ENCODE results near the gene DHH. TPM values are rescaled to one million over a fixed set of nuclear protein-coding genes. Genes with fewer than 3 reads are reported as not detected.
"Not testable (repeated sequence)": the region's sequence is repeated elsewhere in the genome, so short reads cannot be mapped to it uniquely, and the experiment has no call there.

DHH gene
- total RNA-seq = 1 to 10 TPM in 1 of 4 donors, under 1 TPM in 1, not detected in 2; 0.19 to 2.5 TPM

DNA sequence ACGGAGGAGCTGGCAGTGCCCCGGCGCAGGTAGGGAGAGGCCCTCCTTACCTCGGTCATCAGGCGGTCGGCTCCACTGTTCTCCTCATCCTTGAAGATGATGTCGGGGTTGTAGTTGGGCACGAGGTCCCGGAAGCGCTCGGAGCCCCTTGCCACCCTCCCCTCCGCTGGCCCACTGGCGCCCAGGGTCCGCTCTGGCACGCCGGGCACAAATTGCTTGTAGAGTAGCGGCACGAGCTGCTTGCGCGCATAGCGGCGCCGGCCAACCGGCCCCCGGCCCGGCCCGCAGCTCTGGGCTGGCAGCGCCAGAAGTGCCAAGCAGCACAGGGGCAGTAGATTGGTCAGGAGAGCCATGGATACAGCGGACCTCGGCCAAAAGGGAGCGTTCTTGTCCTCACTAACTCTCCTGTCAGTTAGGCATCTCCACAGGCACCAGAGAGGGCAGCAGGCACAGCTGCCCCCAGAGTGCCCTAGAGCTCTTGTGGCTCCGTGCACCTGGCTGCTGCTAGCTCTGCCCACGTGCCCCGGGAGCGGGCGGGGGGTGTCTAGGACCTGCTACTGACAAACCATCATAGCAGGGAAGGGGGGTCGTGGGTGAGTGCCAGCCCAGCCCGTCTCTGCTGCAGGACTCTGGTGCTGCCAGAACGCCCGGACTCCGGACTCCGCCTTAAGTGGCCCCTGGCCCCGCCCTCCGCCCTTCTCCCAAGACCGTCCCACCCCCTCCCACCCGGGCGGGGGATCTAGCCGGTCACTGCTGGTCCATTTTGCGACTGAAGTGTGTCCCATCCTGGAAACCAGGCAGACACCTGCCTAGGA lies at the start of gene DHH:
DHH (minus strand) TSS at position 642 of the 815 bp plus-strand sequence; CDS start at position 353, 289 bp downstream.
- Histone ChIP-seq H3K4me1 (peaks cover 0 to 41% (median 19%) of the 10 kb centered on the region in 4 donors), H3K36me3 (peaks cover 0 to 24% (median 0%) of the 10 kb centered on the region in 3 donors)
- no peak for TF ChIP-seq CTCF (IDR thresholded peaks at IDR 0.05)
- no peak for TF ChIP-seq POLR2A (IDR thresholded peaks at IDR 0.05)

DNA sequence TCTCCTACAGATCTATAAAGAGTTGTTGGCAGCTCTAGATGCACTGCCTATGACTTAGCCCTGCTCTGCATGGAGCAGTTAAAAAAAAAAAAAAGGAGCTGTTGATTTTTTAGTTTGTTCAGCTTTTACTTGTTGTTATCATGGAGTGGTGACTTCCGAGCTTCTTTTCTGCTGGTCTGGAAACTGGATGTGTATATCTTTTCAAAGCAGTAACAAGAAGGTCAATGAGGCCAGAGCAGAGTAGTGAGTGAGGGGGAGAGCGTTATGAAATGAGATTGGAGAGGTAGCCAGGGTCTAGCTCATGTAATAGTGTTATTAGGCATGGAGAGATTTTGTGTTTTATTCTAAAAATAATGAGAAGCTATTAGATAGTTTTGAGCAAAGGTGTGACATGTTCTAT lies 49.8 kb upstream of the DHH start:
- no peak for DNase-seq
- no peak overlapping the region for H3K4me3 ChIP-seq
- no peaks in the 10 kb centered on the region for H3K27me3 ChIP-seq
- H3K36me3 ChIP-seq = no peaks in the 10 kb centered on the region
- no peaks in the 10 kb centered on the region for H3K9me3 ChIP-seq
- no peaks in the 10 kb centered on the region for H3K4me1 ChIP-seq
- no peak overlapping the region for H3K27ac ChIP-seq
- TF ChIP-seq POLR2A (IDR thresholded peaks at IDR 0.05) = no peak
- no peak for TF ChIP-seq CTCF (IDR thresholded peaks at IDR 0.05)

More for the DNA sequence above, at the start of gene DHH:
- Histone ChIP-seq H3K27ac (peak within 1 kb of the TSS in 1 of 4 donors; percentile 17), H3K27me3 (peaks cover 0 to 47% of the 10 kb centered on the region in 2 donors), H3K9me3 (no peaks in the 10 kb centered on the region), H3K4me3 (peak within 1 kb of the TSS in 2 of 4 donors; percentile 22 to 23)
- DNase-seq = peak; percentile 24 to 59 (median 55)

DNA sequence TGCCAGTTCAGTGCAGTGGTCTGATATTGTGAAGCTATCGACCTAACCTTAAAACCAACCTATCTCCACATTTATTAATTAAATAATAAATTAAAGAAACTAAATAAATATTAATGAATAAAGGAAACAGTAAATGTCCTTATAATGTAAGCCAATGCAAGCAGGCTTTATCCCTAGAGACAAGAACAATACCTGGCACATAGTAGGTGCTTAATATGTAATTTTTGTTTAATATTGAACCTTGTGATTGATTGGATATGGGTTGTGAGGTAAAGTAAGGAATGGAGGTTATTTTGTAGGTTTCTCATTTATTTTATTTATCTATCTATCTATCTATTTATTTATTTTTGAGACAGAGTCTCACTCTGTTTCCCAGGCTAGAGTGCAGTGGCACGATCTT lies 44.4 kb upstream of the DHH start:
- no peaks in the 10 kb centered on the region for H3K27me3 ChIP-seq
- no peak overlapping the region for H3K27ac ChIP-seq
- no peak overlapping the region for H3K4me3 ChIP-seq
- DNase-seq = no peak
- no peaks in the 10 kb centered on the region for H3K36me3 ChIP-seq
- no peaks in the 10 kb centered on the region for H3K9me3 ChIP-seq
- TF ChIP-seq POLR2A (IDR thresholded peaks at IDR 0.05) (no peak), CTCF (IDR thresholded peaks at IDR 0.05) (no peak)
- H3K4me1 ChIP-seq = no peaks in the 10 kb centered on the region

DNA sequence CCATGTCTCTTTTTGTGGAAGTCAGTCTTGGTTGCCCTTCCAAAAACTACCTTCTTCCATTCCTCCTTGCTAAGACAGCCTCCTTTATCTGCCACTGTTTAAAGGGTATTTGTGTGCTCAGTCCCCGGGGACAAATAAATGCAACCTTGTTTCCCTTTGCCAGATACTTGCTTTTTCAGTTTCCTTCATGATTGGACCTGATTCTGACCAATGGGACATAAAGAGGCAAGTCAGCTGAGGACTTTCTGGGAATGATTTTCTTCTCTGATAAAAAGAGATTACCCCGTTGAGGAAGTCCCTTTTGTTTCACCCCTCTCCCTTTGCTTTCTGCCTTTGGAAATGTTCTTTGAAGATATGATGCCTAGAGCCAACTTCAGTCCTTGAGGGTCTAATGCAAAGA lies 44.0 kb upstream of the DHH start:
- Histone ChIP-seq H3K9me3 (no peaks in the 10 kb centered on the region), H3K36me3 (no peaks in the 10 kb centered on the region), H3K27me3 (no peaks in the 10 kb centered on the region), H3K4me1 (peaks cover 0 to 3% (median 0%) of the 10 kb centered on the region in 4 donors), H3K4me3 (no peak overlapping the region), H3K27ac (no peak overlapping the region)
- TF ChIP-seq CTCF (IDR thresholded peaks at IDR 0.05) (no peak), POLR2A (IDR thresholded peaks at IDR 0.05) (no peak)
- DNase-seq = no peak

DNA sequence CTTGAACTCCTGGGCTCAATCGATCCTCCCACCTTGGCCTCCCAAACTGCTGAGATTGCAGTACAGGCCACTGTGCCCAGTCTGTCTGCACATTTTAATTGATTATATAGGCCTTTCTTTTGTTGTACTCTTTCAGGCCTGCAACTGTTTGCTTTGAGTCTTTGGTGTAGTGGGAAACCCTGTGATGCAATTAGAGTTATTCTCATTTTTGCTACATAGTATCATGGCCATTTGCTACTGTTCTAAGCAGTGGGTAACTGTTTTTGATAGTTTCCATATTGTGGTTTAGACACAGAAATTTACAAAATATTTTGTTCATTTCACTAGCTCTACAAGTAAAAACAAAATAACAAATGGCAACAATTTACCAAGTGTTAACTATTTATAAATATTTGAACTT lies 42.9 kb upstream of the DHH start:
- Histone ChIP-seq H3K9me3 (no peaks in the 10 kb centered on the region), H3K27me3 (no peaks in the 10 kb centered on the region), H3K36me3 (no peaks in the 10 kb centered on the region), H3K4me1 (peaks cover 0 to 10% (median 0%) of the 10 kb centered on the region in 4 donors), H3K4me3 (no peak overlapping the region), H3K27ac (no peak overlapping the region)
- TF ChIP-seq CTCF (IDR thresholded peaks at IDR 0.05) (no peak), POLR2A (IDR thresholded peaks at IDR 0.05) (no peak)
- no peak for DNase-seq

GRCh38 chr12:49136997-49137396 lies 42.4 kb upstream of the DHH start:
- not testable (repeated sequence) for H3K27ac ChIP-seq, H3K9me3 ChIP-seq, DNase-seq, H3K36me3 ChIP-seq, H3K4me3 ChIP-seq, H3K27me3 ChIP-seq
- H3K4me1 ChIP-seq = peaks cover 0 to 15% (median 0%) of the 10 kb centered on the region in 4 donors
